GM18507 (cell line): ENCODE measurements around the gene DNAH11.

Experiments
- DNase-seq: peaks from one replicate; pipeline ENCODE4 v3.0.0; 2011; ENCODE audit warnings: low read depth; ENCODE audit not compliant: insufficient read length; ENCODE audit errors: extremely low spot score
- FAIRE-seq: peaks from 2 replicates; lab custom pipeline; 2011; peaks lifted over from hg19 to GRCh38; lab: Jason Lieb, UNC

The DNAH11 gene

DNA sequence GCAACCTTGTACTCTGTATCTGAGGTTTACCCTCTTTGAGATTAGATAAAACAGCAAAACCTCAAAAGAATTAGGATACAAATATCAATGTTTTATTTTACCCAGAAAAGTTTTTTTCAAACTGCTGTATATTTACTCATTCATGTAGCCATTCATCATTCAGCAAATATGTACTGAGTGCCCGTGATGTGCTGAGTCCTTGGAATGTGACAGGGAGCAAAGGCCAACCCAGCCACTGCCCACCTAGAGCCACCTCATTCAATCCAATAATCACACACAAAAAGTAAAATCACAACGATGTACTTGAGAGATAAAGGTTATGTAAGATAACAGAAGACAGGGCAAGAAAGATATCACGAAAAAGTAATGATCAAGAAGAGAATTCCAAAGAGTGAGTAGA lies 215.4 kb downstream of the DNAH11 start:
- FAIRE-seq: no peak
- DNase-seq: no peak

DNA sequence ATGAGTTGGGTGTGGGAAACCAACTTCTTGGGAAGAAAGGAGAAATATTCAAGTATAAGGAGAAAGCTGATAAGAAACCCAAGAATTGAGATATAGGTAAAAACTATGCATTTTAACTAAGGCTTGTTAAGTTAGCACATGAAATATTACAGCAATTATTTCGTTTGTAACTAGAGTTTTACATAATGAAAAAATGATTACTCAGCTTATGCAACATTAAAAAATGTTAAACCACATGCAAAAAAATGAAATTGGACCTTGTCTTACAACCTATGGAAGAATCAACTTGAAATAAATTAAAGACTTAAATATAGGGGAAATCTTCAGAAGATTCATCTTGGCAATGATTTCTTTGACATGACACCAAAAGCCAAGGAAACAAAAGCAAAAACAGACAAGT lies 219.6 kb downstream of the DNAH11 start:
- FAIRE-seq (no peak), DNase-seq (no peak)

GRCh38 chr7:21763818-21764217 lies 221.0 kb downstream of the DNAH11 start:
- DNase-seq (no peak), FAIRE-seq (no peak)

- no peak for DNase-seq
- FAIRE-seq: no peak
Measured at GRCh38 chr7:21766218-21766617, 223.4 kb downstream of the DNAH11 start.

DNA sequence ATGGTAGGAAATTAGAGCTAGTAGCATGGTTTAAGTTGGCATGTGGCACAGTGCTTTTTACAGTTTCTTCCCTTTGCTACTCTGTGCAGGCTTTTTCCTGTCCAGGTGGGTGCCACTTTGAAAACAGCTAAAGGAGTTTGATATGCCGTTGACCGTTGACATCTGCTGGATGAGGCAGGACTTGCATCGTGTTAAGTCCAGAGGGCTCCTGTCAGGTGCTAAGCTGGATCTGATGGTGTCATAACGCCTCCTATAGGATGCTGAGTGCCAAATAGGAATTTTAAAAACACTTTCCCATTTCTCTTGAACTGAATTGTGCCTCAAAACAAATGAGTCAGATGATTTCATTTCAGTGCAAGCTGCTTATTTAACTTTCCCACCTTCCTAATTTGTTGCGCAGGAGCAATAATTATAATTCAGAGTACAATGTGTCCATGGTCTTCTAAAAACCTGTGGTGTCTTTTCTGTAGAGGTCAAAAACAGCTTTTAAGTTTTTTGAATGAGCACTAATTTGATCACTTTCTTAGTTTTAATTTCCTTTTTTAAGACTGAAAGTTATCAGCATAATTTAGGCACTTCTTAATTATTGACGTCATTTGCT lies 224.6 kb downstream of the DNAH11 start:
- DNase-seq (peak; percentile 15), FAIRE-seq (peak; percentile 87)

- FAIRE-seq (no peak), DNase-seq (no peak)
Measured at GRCh38 chr7:21768279-21768678, 225.4 kb downstream of the DNAH11 start.

GRCh38 chr7:21771266-21771665 lies 228.4 kb downstream of the DNAH11 start:
- DNase-seq (no peak), FAIRE-seq (no peak)

DNA sequence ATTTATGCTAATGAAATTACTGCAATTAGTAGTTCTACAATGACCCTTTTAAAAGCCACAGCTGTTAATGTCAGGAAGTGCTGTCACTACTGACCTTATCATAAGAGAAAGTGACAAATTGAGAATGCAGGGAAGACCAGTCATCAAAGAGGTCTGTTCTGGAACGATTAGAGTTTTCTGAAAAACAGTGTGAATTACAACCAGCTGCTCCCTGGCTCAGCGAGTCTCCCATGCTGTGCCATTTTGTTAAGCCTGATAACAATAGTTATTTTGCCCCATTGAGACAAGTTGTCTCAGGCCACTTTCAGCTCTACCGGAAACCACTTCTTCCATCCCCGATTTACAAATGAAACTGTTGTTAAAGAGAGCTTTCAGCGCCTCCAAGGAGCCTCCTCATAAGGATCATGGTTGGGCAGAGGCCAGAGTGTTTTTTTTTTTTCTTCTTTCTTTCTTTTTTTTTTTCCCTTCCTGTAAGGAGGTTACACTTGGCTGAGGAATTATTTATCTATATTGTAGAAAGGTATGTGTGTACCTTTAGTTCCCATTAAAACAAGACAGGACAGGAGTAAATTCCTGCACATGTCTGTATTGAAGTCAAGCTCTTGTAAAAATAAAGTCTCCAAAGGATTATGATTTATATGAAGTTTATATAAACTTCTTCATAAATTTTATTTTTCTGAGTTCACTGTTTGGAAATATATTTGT lies 229.2 kb downstream of the DNAH11 start:
- no peak for DNase-seq
- no peak for FAIRE-seq

- no peak for FAIRE-seq
Measured at GRCh38 chr7:21773326-21773725, 230.5 kb downstream of the DNAH11 start.

GRCh38 chr7:21777921-21778320 lies 235.1 kb downstream of the DNAH11 start:
- DNase-seq (no peak), FAIRE-seq (no peak)

More at GRCh38 chr7:21773326-21773725, 230.5 kb downstream of the DNAH11 start:
- no peak for DNase-seq

GRCh38 chr7:21778953-21779352 lies 236.1 kb downstream of the DNAH11 start:
- FAIRE-seq (no peak), DNase-seq (no peak)

- DNase-seq (no peak), FAIRE-seq (no peak)
Measured at GRCh38 chr7:21782996-21783395, 240.2 kb downstream of the DNAH11 start.

- no peak for DNase-seq
- FAIRE-seq: no peak
Measured at GRCh38 chr7:21784989-21785388, 242.2 kb downstream of the DNAH11 start.

GRCh38 chr7:21805791-21806190 lies 263.0 kb downstream of the DNAH11 start:
- FAIRE-seq (no peak), DNase-seq (no peak)

DNA sequence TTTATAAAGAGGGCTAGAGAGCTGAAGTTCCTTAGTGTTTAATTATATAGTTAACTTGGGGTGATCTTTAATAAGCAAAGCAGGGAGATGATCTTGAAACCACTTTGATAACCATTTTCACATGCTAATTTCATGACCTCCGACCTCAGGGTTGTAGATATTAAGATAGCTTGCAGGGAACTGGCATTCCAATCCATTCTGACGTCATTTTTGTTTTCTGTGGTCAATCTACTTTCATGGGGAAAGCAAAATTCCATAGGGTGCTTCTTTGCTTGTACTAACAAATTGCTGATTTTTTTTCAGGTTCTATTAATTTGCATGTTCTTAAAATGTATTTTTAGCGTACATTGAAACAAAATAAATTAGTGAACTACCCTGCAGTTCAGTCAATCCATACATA lies 263.5 kb downstream of the DNAH11 start:
- FAIRE-seq: no peak
- DNase-seq: no peak

GRCh38 chr7:21819048-21819447 lies 276.2 kb downstream of the DNAH11 start:
- no peak for DNase-seq
- FAIRE-seq: no peak

GRCh38 chr7:21828841-21829240 lies 286.0 kb downstream of the DNAH11 start:
- FAIRE-seq (no peak), DNase-seq (no peak)

DNA sequence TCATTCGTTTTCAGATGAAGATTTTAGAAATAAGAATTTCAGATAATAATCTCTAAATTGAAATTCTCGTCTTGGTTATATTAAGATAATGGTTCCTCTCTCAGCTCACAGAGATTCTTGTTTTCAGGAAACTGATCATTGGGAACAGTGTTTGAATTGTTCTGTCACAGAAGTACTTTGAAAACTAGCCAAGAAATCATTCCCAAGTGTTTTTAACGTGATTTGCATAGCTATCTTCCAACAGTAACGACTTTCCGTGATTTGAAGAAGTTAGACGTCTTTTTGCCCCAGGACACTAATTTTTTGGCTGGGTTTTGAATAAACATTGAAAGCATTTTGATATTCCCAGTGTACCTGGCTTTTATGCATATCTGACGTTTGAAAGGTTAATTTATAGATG lies 286.9 kb downstream of the DNAH11 start:
- no peak for DNase-seq
- FAIRE-seq: no peak

DNA sequence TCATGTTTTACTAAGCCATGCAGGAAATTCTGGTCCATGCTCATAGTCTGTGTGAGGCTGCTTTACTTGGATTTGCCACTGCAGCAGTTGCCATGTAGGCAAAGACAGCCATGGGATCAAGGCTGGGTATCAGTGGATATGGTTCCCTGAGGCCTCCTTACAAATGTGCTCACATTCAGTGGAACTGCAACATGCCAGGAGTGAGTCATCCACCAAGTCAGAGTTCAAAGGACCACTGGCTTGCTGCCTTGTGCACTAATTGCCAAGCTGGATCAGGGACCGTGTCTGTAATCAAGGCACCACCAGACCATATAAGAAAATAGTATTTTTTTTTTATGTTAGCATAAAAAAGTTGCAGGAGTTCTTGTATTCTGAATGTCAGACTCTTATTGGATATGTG lies 301.9 kb downstream of the DNAH11 start:
- FAIRE-seq (no peak), DNase-seq (no peak)

DNA sequence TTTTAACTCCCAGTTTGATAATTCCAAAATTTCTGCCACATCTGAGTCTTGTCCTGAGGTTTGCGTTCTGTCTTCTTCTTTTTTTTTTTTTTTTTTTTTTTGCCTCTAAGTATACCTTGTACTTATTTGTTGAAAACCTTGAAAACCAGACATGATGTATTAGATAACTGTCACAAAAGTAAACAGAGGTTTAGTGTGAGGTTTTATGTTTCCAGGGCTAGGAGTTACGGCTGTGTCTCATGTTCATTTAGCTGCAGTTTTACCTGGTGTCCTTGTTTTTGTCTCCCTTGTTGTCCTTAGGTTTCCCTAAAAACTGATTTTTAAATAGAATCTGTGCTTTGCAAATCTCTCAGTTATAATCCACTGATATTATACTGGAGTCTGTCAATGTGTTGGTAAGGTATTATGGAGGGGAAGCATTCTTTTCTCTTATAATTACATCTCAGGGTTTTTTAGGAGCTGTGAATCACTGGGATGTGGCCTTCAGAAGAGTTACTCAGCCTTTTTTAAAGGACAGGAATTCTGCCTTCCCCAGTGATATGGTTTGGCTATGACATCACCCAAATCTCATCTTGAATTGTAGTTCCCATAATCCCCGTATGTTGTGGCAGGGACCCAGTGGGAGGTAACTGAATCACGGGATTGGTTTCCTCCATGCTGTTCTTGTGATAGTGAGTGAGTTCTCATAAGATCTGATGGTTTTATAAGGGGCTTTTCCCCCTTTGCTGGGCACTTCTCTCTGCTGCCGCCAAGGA lies 307.9 kb downstream of the DNAH11 start:
- FAIRE-seq (no peak), DNase-seq (no peak)

- FAIRE-seq: no peak
- DNase-seq: no peak
Measured at GRCh38 chr7:21851559-21851967, 308.7 kb downstream of the DNAH11 start.
